Uterus (tissue), 2 donors: Measurements from ENCODE around the gene USB1.

Experiments used
- POLR2A ChIP-seq, 2 donors: fragments of 450-650 bp; IDR thresholded peaks; one replicate each; pipeline ENCODE4 v1.6.1; 2016; ENCODE audit warnings: antibody characterized with exemption in 2 of 2, mild to moderate bottlenecking in 1 of 2, moderate library complexity in 1 of 2
- TF ChIP-seq, protein P1 (sequence below), 4 experiments: fragments of 200-600 bp in 2 of 4; fragments of 450-650 bp in 2 of 4; sonication (generic) in 2 of 4; IDR thresholded peaks; one replicate each; pipeline ENCODE4 v1.5.1; 2016 to 2019; ENCODE audit warnings: antibody characterized with exemption in 4 of 4, mild to moderate bottlenecking in 2 of 4, moderate library complexity in 1 of 4

DNA sequence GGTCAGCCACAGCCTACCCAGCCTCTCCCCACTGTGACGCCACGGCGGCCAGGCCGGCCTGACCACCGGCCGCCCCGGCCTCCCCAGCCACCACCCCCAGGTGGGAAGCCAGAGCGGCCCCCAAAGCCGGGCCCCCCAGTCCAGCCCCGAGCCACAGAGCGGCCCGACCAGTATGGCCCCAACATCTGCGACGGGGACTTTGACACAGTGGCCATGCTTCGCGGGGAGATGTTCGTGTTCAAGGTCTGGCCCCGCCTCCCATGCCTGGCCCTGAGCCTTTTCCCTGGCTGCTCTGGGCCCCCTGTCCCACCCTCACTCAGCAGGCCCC lies 40.4 kb downstream of the USB1 start:
- TF ChIP-seq, protein P1, sequence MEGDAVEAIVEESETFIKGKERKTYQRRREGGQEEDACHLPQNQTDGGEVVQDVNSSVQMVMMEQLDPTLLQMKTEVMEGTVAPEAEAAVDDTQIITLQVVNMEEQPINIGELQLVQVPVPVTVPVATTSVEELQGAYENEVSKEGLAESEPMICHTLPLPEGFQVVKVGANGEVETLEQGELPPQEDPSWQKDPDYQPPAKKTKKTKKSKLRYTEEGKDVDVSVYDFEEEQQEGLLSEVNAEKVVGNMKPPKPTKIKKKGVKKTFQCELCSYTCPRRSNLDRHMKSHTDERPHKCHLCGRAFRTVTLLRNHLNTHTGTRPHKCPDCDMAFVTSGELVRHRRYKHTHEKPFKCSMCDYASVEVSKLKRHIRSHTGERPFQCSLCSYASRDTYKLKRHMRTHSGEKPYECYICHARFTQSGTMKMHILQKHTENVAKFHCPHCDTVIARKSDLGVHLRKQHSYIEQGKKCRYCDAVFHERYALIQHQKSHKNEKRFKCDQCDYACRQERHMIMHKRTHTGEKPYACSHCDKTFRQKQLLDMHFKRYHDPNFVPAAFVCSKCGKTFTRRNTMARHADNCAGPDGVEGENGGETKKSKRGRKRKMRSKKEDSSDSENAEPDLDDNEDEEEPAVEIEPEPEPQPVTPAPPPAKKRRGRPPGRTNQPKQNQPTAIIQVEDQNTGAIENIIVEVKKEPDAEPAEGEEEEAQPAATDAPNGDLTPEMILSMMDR (IDR thresholded peaks at IDR 0.05): no peak
- TF ChIP-seq POLR2A (IDR thresholded peaks at IDR 0.05): no peak
